Transverse colon (tissue), 4 donors: ENCODE results near the gene UBE4A.

ENCODE experiments used
- POLR2AphosphoS5 ChIP-seq, 3 donors: sonication (generic); formaldehyde crosslinking; IDR thresholded peaks; one replicate each; pipeline ENCODE4 v1.6.1; 2016; ENCODE audit warnings: antibody characterized with exemption in 3 of 3
- TF ChIP-seq, protein P1 (sequence below), 5 experiments: fragments of 200-600 bp in 3 of 5; fragments of 450-650 bp in 2 of 5; sonication (generic) in 3 of 5; IDR thresholded peaks; 1 replicate in 2 of 5; 2 replicates in 3 of 5; pipeline ENCODE4 v1.5.1; 2016 to 2017; ENCODE audit warnings: antibody characterized with exemption in 5 of 5, inconsistent platforms in 3 of 5, mild to moderate bottlenecking in 2 of 5, moderate library complexity in 1 of 5

DNA sequence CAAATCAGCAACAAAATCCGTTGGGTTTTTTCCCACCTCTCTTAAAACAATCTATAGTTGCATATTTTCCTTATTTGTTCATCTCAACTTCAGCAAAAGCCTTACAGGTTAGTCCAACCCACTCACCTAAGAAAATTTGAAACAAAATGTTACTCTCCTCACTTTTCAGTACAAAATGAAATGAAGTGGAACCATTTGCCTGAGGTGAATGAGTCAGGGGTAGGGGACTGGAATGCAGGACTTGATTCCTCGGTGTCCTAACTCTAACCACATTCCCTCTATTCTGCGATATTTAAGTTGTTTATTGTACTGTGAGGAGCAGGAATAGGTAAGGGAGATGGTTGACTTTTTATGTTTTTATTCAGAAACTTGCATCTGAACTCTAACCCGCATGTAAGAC, 58.4 kb downstream of the UBE4A start:
- TF ChIP-seq, protein P1, sequence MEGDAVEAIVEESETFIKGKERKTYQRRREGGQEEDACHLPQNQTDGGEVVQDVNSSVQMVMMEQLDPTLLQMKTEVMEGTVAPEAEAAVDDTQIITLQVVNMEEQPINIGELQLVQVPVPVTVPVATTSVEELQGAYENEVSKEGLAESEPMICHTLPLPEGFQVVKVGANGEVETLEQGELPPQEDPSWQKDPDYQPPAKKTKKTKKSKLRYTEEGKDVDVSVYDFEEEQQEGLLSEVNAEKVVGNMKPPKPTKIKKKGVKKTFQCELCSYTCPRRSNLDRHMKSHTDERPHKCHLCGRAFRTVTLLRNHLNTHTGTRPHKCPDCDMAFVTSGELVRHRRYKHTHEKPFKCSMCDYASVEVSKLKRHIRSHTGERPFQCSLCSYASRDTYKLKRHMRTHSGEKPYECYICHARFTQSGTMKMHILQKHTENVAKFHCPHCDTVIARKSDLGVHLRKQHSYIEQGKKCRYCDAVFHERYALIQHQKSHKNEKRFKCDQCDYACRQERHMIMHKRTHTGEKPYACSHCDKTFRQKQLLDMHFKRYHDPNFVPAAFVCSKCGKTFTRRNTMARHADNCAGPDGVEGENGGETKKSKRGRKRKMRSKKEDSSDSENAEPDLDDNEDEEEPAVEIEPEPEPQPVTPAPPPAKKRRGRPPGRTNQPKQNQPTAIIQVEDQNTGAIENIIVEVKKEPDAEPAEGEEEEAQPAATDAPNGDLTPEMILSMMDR (IDR thresholded peaks at IDR 0.05) = no peak
- TF ChIP-seq POLR2AphosphoS5 (IDR thresholded peaks at IDR 0.05) = no peak
